A549 (cell line): ENCODE results near the gene NLRP14.

ENCODE experiments used
- CHD2 ChIP-seq: fragments of 150-350 bp; IDR thresholded peaks from 2 replicates; pipeline ENCODE4 v1.6.1; 2014; ENCODE audit warnings: low read length; ENCODE audit not compliant: partially characterized antibody
- EP300 ChIP-seq, 2 experiments: fragments of >200 bp; sonication (Bioruptor Twin); formaldehyde crosslinking; IDR thresholded peaks; 2 replicates in 1 of 2; 3 replicates in 1 of 2; pipeline ENCODE4 v1.6.1; 2016 to 2017
- KDM1A ChIP-seq: fragments of 200-600 bp; sonication (generic); IDR thresholded peaks from 2 replicates; pipeline ENCODE4 v1.6.1; 2016; ENCODE audit warnings: low read depth, mild to moderate bottlenecking
- MAZ ChIP-seq: fragments of 150-350 bp; IDR thresholded peaks from 2 replicates; pipeline ENCODE4 v1.6.1; 2014; ENCODE audit warnings: antibody characterized with exemption, low read depth, low read length, borderline replicate concordance
- RCOR1 ChIP-seq: fragments of 150-350 bp; IDR thresholded peaks from 2 replicates; pipeline ENCODE4 v1.6.1; 2014; ENCODE audit warnings: antibody characterized with exemption, low read length, low read depth
- ZFP36 ChIP-seq: fragments of 450-650 bp; IDR thresholded peaks from 2 replicates; pipeline ENCODE4 v1.6.1; 2014; ENCODE audit warnings: borderline replicate concordance; ENCODE audit not compliant: partially characterized antibody
- TF ChIP-seq, protein P1 (sequence below): fragments of >200 bp; sonication (Bioruptor Twin); formaldehyde crosslinking; IDR thresholded peaks from 3 replicates; pipeline ENCODE4 v1.5.1; 2016
- TF ChIP-seq, protein P2 (sequence below): fragments of 150-350 bp; IDR thresholded peaks from 2 replicates; pipeline ENCODE4 v1.6.1; 2014; ENCODE audit warnings: low read depth, mild to moderate bottlenecking, low read length
- TF ChIP-seq, protein P3 (sequence below): fragments of >200 bp; sonication (Bioruptor Twin); formaldehyde crosslinking; IDR thresholded peaks from 3 replicates; pipeline ENCODE4 v1.6.1; 2016
- TF ChIP-seq, protein P4 (sequence below): fragments of 200-600 bp; sonication (generic); IDR thresholded peaks from 2 replicates; pipeline ENCODE4 v1.6.1; 2016; ENCODE audit warnings: antibody characterized with exemption, mild to moderate bottlenecking, moderate library complexity

DNA sequence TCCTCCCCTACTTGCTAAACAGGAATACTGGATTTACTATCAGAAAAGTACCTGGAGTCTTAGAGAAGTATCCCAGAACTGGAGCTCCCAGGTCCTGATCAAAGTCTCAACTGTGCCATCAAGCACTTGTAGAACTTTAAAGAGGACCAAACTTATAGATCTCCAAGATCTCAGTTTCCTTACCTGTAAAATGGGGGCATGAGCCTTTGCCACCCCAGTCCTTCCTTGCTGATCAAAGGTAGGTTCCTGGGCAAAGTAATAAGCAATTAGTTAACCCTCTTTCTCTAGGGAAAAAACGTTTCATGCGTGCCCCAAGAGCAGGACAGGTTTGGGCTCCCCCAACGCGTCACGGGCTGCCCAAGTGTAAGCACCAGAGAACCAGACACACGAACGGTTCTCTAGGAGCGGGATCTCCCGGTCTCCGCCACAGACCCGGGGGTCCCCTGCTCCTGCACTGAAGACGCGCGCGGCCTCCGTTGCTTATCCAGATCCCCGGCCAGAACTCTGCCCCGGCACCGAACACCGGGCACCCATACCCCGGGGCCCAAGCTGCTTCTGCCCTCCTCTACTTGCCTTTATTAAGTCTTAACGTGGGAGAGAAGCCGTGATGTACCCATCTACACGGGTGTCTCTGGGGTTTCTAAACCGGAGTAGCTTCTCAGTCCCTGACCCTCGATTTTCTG lies 638 bp upstream of the NLRP14 start:
- no peak for TF ChIP-seq RCOR1
- TF ChIP-seq, protein P1, sequence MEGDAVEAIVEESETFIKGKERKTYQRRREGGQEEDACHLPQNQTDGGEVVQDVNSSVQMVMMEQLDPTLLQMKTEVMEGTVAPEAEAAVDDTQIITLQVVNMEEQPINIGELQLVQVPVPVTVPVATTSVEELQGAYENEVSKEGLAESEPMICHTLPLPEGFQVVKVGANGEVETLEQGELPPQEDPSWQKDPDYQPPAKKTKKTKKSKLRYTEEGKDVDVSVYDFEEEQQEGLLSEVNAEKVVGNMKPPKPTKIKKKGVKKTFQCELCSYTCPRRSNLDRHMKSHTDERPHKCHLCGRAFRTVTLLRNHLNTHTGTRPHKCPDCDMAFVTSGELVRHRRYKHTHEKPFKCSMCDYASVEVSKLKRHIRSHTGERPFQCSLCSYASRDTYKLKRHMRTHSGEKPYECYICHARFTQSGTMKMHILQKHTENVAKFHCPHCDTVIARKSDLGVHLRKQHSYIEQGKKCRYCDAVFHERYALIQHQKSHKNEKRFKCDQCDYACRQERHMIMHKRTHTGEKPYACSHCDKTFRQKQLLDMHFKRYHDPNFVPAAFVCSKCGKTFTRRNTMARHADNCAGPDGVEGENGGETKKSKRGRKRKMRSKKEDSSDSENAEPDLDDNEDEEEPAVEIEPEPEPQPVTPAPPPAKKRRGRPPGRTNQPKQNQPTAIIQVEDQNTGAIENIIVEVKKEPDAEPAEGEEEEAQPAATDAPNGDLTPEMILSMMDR, result no peak
- TF ChIP-seq, protein P2, sequence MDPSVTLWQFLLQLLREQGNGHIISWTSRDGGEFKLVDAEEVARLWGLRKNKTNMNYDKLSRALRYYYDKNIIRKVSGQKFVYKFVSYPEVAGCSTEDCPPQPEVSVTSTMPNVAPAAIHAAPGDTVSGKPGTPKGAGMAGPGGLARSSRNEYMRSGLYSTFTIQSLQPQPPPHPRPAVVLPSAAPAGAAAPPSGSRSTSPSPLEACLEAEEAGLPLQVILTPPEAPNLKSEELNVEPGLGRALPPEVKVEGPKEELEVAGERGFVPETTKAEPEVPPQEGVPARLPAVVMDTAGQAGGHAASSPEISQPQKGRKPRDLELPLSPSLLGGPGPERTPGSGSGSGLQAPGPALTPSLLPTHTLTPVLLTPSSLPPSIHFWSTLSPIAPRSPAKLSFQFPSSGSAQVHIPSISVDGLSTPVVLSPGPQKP, result no peak
- TF ChIP-seq EP300 (IDR thresholded peaks at IDR 0.05), result no peak
- no peak for TF ChIP-seq CHD2
- TF ChIP-seq ZFP36, result no peak
- TF ChIP-seq, protein P3, sequence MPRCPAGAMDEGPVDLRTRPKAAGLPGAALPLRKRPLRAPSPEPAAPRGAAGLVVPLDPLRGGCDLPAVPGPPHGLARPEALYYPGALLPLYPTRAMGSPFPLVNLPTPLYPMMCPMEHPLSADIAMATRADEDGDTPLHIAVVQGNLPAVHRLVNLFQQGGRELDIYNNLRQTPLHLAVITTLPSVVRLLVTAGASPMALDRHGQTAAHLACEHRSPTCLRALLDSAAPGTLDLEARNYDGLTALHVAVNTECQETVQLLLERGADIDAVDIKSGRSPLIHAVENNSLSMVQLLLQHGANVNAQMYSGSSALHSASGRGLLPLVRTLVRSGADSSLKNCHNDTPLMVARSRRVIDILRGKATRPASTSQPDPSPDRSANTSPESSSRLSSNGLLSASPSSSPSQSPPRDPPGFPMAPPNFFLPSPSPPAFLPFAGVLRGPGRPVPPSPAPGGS, result no peak
- TF ChIP-seq KDM1A, result no peak
- TF ChIP-seq MAZ, result no peak
- TF ChIP-seq, protein P4, sequence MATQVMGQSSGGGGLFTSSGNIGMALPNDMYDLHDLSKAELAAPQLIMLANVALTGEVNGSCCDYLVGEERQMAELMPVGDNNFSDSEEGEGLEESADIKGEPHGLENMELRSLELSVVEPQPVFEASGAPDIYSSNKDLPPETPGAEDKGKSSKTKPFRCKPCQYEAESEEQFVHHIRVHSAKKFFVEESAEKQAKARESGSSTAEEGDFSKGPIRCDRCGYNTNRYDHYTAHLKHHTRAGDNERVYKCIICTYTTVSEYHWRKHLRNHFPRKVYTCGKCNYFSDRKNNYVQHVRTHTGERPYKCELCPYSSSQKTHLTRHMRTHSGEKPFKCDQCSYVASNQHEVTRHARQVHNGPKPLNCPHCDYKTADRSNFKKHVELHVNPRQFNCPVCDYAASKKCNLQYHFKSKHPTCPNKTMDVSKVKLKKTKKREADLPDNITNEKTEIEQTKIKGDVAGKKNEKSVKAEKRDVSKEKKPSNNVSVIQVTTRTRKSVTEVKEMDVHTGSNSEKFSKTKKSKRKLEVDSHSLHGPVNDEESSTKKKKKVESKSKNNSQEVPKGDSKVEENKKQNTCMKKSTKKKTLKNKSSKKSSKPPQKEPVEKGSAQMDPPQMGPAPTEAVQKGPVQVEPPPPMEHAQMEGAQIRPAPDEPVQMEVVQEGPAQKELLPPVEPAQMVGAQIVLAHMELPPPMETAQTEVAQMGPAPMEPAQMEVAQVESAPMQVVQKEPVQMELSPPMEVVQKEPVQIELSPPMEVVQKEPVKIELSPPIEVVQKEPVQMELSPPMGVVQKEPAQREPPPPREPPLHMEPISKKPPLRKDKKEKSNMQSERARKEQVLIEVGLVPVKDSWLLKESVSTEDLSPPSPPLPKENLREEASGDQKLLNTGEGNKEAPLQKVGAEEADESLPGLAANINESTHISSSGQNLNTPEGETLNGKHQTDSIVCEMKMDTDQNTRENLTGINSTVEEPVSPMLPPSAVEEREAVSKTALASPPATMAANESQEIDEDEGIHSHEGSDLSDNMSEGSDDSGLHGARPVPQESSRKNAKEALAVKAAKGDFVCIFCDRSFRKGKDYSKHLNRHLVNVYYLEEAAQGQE, result no peak
